Measurements from ENCODE around the gene BOLA2B. TPM values are rescaled to one million over a fixed set of nuclear protein-coding genes. Genes with fewer than 3 reads are reported as not detected.
"Not testable (repeated sequence)": the region's sequence is repeated elsewhere in the genome, so short reads cannot be mapped to it uniquely, and the experiment has no call there.

Gene BOLA2B
- polyA plus RNA-seq, 3 donors from 2014 or later = 141 to 239 (median 203) TPM

GRCh38 chr16:30176876-30177275 lies 16.6 kb downstream of the BOLA2B start:
- not testable (repeated sequence) for H3K4me1 Mint-ChIP-seq; H3K9me3 Mint-ChIP-seq; H3K4me3 Mint-ChIP-seq; H3K36me3 Mint-ChIP-seq; H3K27me3 Mint-ChIP-seq (ENCODE audit: low read depth in 3 of 3); DNase-seq; H3K27ac Mint-ChIP-seq

DNA sequence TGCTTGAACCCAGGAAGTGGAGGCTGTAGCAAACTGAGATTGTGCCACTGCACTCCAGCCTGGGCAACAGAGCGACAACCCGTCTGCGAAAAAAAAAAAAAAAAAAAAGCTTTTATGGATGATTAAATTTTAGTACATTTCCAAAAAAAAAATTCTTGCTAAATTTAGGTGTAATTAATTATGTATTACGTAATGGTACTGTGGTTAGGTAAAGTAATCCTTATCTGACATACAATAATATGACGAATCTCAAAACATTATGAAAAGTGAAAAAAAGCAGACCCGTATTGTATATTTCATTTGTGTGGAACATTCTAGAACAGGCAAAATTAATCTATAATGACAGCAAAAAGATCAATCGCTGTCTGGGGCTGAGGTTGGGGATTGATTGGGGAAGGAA lies 20.4 kb downstream of the BOLA2B start:
- Mint-ChIP-seq H3K27ac (no peak overlapping the region), H3K36me3 (no peaks in the 10 kb centered on the region), H3K27me3 (ENCODE audit: low read depth in 3 of 3) (peaks cover 0 to 2% (median 0%) of the 10 kb centered on the region in 3 donors), H3K4me1 (peaks cover 0 to 1% of the 10 kb centered on the region in 2 donors), H3K4me3 (no peak overlapping the region), H3K9me3 (no peaks in the 10 kb centered on the region)
- no peak for DNase-seq

DNA sequence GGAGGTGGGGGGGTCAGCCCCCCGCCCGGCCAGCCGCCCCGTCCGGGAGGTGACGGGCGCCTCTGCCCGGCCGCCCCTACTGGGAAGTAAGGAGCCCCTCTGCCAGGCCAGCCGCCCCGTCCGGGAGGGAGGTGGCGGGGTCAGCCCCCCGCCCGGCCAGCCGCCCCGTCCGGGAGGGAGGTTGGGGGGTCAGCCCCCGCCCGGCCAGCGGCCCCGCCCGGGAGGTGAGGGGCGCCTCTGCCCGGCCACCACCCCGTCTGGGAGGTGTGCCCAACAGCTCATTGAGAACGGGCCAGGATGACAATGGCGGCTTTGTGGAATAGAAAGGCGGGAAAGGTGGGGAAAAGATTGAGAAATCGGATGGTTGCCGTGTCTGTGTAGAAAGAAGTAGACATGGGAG lies 23.3 kb downstream of the BOLA2B start:
- H3K27ac Mint-ChIP-seq; DNase-seq; H3K4me3 Mint-ChIP-seq; H3K36me3 Mint-ChIP-seq; H3K27me3 Mint-ChIP-seq (ENCODE audit: low read depth in 3 of 3); H3K9me3 Mint-ChIP-seq: not testable (repeated sequence)
- H3K4me1 Mint-ChIP-seq = peaks cover 24 to 25% of the 10 kb centered on the region in 2 donors

- DNase-seq; H3K4me3 Mint-ChIP-seq; H3K36me3 Mint-ChIP-seq; H3K9me3 Mint-ChIP-seq; H3K27me3 Mint-ChIP-seq (ENCODE audit: low read depth in 3 of 3); H3K27ac Mint-ChIP-seq: not testable (repeated sequence)
- H3K4me1 Mint-ChIP-seq = peaks cover 31 to 33% of the 10 kb centered on the region in 2 donors
Measured at GRCh38 chr16:30169416-30169815, 24.1 kb downstream of the BOLA2B start.

GRCh38 chr16:30168746-30169145 lies 24.7 kb downstream of the BOLA2B start:
- peaks cover 33 to 34% of the 10 kb centered on the region in 2 donors for H3K4me1 Mint-ChIP-seq
- H3K27me3 Mint-ChIP-seq (ENCODE audit: low read depth in 3 of 3); H3K4me3 Mint-ChIP-seq; H3K36me3 Mint-ChIP-seq; DNase-seq; H3K27ac Mint-ChIP-seq; H3K9me3 Mint-ChIP-seq: not testable (repeated sequence)

- peak overlapping the region; percentile 58 to 91 (median 78) for H3K4me3 Mint-ChIP-seq
- H3K27me3 Mint-ChIP-seq (ENCODE audit: low read depth in 3 of 3) = peaks cover 0 to 6% (median 5%) of the 10 kb centered on the region in 3 donors
- H3K27ac Mint-ChIP-seq = peak overlapping the region; percentile 77 to 95 (median 87)
- H3K9me3 Mint-ChIP-seq = no peaks in the 10 kb centered on the region
- H3K36me3 Mint-ChIP-seq = peaks cover 0 to 4% (median 0%) of the 10 kb centered on the region in 3 donors
- peak; percentile 31 to 46 (median 35) for DNase-seq
- H3K4me1 Mint-ChIP-seq = peaks cover 42 to 47% of the 10 kb centered on the region in 2 donors
Measured at GRCh38 chr16:30166202-30166902, 27.1 kb downstream of the BOLA2B start.

DNA sequence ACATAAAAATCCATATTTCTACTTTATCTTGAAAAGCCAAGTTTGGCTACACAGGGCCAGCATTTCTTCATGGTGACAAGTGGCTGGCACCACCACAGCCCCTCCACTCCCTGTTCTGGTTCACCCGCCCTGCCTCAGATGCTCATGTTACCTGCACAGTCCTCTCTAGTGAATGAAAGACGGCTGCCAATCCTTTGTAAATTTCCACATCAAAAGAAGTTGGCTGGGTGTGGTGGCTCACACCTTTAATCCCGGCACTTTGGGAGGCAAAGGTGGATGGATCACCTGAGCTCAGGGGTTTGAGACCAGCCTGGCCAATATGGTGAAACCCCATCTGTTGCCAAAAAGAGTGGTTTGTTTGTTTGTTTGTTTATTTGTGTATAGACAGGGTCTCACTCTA lies 29.9 kb downstream of the BOLA2B start:
- peak overlapping the region in 1 of 6 donors; percentile 55 for H3K27ac Mint-ChIP-seq
- no peaks in the 10 kb centered on the region for H3K9me3 Mint-ChIP-seq
- no peak for DNase-seq
- H3K4me3 Mint-ChIP-seq = peak overlapping the region in 2 of 5 donors; percentile 9 to 30
- peaks cover 0 to 6% (median 5%) of the 10 kb centered on the region in 3 donors for H3K27me3 Mint-ChIP-seq (ENCODE audit: low read depth in 3 of 3)
- H3K4me1 Mint-ChIP-seq = peaks cover 42 to 47% of the 10 kb centered on the region in 2 donors
- H3K36me3 Mint-ChIP-seq = peaks cover 0 to 4% (median 0%) of the 10 kb centered on the region in 3 donors

DNA sequence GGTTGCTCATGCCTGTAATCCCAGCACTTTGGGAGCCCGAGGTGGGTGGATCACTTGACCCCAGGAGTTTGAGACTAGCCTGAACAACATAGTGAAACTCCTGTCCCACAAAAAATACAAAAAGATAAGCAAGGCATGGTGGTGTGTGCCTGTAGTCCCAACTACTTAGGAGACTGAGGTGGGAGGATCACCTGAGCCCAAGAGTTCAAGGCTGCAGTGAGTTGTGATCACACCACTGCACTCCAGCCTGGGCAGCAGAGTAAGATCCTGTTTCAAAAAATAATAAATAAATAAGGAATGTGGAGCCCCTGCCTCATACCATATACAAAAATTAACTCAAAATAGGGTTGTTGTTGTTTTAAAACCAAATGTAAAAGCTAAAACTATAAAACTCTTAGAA lies 36.3 kb downstream of the BOLA2B start:
- no peaks in the 10 kb centered on the region for H3K36me3 Mint-ChIP-seq
- H3K4me1 Mint-ChIP-seq = peaks cover under 1 to 3% of the 10 kb centered on the region in 2 donors
- H3K9me3 Mint-ChIP-seq = no peaks in the 10 kb centered on the region
- peak overlapping the region in 1 of 6 donors; percentile 42 for H3K27ac Mint-ChIP-seq
- H3K27me3 Mint-ChIP-seq (ENCODE audit: low read depth in 3 of 3) = no peaks in the 10 kb centered on the region
- H3K4me3 Mint-ChIP-seq = no peak overlapping the region
- DNase-seq = no peak

GRCh38 chr16:30155188-30155587 lies 38.3 kb downstream of the BOLA2B start:
- Mint-ChIP-seq H3K27ac (no peak overlapping the region), H3K9me3 (no peaks in the 10 kb centered on the region), H3K4me3 (no peak overlapping the region), H3K36me3 (no peaks in the 10 kb centered on the region), H3K4me1 (no peaks in the 10 kb centered on the region), H3K27me3 (ENCODE audit: low read depth in 3 of 3) (peaks cover 0 to 2% (median 1%) of the 10 kb centered on the region in 3 donors)
- no peak for DNase-seq

DNA sequence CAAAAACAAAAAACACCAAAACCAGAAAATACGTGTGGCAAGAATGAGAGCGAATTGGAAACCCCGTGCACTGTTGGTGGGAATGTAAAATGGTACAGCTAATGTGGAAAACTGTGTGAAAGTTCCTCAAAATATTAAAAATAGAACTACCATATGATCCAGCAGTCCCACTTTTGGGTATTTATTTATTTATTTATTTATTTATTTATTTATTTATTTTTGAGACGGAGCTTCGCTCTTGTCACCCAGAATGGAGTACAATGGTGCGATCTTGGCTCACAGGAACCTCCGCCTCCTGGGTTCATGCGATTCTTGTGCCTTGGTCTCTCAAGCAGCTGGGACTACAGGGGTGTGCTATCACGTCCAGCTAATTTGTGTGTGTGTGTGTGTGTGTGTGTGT lies 40.9 kb downstream of the BOLA2B start:
- H3K9me3 Mint-ChIP-seq = peaks cover 7 to 16% (median 10%) of the 10 kb centered on the region in 6 donors
- no peaks in the 10 kb centered on the region for H3K4me1 Mint-ChIP-seq

GRCh38 chr16:30151091-30151490 lies 42.4 kb downstream of the BOLA2B start:
- no peak overlapping the region for H3K4me3 Mint-ChIP-seq
- H3K36me3 Mint-ChIP-seq = peaks cover 4 to 7% (median 4%) of the 10 kb centered on the region in 3 donors
- peaks cover 0 to 2% (median 1%) of the 10 kb centered on the region in 3 donors for H3K27me3 Mint-ChIP-seq (ENCODE audit: low read depth in 3 of 3)
- DNase-seq = no peak
- H3K27ac Mint-ChIP-seq = no peak overlapping the region
- no peaks in the 10 kb centered on the region for H3K4me1 Mint-ChIP-seq
- peaks cover 7 to 16% (median 10%) of the 10 kb centered on the region in 6 donors for H3K9me3 Mint-ChIP-seq

More for the DNA sequence above, 40.9 kb downstream of the BOLA2B start:
- H3K36me3 Mint-ChIP-seq = peaks cover 4 to 7% (median 4%) of the 10 kb centered on the region in 3 donors
- no peak for DNase-seq
- no peak overlapping the region for H3K27ac Mint-ChIP-seq
- no peak overlapping the region for H3K4me3 Mint-ChIP-seq
- H3K27me3 Mint-ChIP-seq (ENCODE audit: low read depth in 3 of 3) = peaks cover 0 to 2% (median 1%) of the 10 kb centered on the region in 3 donors

- Mint-ChIP-seq H3K27me3 (ENCODE audit: low read depth in 3 of 3) (peaks cover 0 to 2% (median 1%) of the 10 kb centered on the region in 3 donors), H3K4me3 (no peak overlapping the region), H3K27ac (no peak overlapping the region), H3K4me1 (no peaks in the 10 kb centered on the region), H3K9me3 (peaks cover 7 to 16% (median 10%) of the 10 kb centered on the region in 6 donors), H3K36me3 (peaks cover 4 to 7% (median 4%) of the 10 kb centered on the region in 3 donors)
- DNase-seq = no peak
Measured at GRCh38 chr16:30149250-30149930, 44.1 kb downstream of the BOLA2B start.

- H3K4me3 Mint-ChIP-seq = no peak overlapping the region
- H3K9me3 Mint-ChIP-seq = peaks cover 7 to 16% (median 10%) of the 10 kb centered on the region in 6 donors
- no peak for DNase-seq
- H3K4me1 Mint-ChIP-seq = peaks cover 6 to 7% of the 10 kb centered on the region in 2 donors
- H3K36me3 Mint-ChIP-seq = peaks cover 4 to 7% (median 4%) of the 10 kb centered on the region in 3 donors
- H3K27ac Mint-ChIP-seq = no peak overlapping the region
- H3K27me3 Mint-ChIP-seq (ENCODE audit: low read depth in 3 of 3) = peaks cover 1 to 3% (median 2%) of the 10 kb centered on the region in 3 donors
Measured at GRCh38 chr16:30147843-30148510, 45.5 kb downstream of the BOLA2B start.

DNA sequence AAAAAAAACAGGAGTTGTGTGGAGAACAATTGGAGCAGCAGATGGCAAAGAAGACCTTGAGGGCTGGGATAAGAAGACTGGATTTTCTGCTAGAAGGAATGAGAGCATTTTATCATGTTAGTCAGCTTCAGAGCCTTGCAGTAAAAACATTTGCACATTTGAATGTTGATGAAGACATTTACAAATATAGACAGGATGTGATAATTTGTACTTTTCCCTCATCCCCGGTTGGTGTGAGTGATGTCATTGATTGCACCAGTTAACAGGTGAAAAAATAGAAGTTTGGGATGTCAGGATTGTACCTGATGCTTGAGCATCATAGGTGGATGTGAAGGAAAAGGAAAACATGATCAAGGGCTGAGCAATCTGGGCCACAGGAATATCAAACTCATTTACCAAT lies 47.8 kb downstream of the BOLA2B start:
- H3K27me3 Mint-ChIP-seq (ENCODE audit: low read depth in 3 of 3) = peaks cover 0 to 3% (median 2%) of the 10 kb centered on the region in 3 donors
- H3K27ac Mint-ChIP-seq = peak overlapping the region in 1 of 6 donors; percentile 46
- DNase-seq = no peak
- peaks cover 8 to 11% of the 10 kb centered on the region in 2 donors for H3K4me1 Mint-ChIP-seq
- H3K36me3 Mint-ChIP-seq = peaks cover 4 to 7% (median 4%) of the 10 kb centered on the region in 3 donors
- peaks cover 7 to 16% (median 10%) of the 10 kb centered on the region in 6 donors for H3K9me3 Mint-ChIP-seq
- H3K4me3 Mint-ChIP-seq = no peak overlapping the region

All from immature natural killer cell (primary cell).